SJSA1 (cell line): Measurements from ENCODE around the gene RECK. TPM values are rescaled to one million over a fixed set of nuclear protein-coding genes. Genes with fewer than 3 reads are reported as not detected.
A peak's percentile ranks its signal among the peaks of the same experiment; 100 is the strongest.

Source experiments
- DNase-seq, 2 experiments: peaks; one replicate each; pipeline ENCODE4 v3.0.0-alpha.2; 2015 to 2020; ENCODE audit warnings: low spot score in 2 of 2, low read depth in 1 of 2
- H3K27ac ChIP-seq: fragments of 250-450 bp; sonication (Bioruptor Pico); 2 replicates; pipeline ENCODE4 v1.5.1; 2020; ENCODE audit warnings: mild to moderate bottlenecking, moderate library complexity
- H3K27me3 ChIP-seq: fragments of 250-450 bp; sonication (Bioruptor Pico); replicated peaks from 2 replicates; pipeline ENCODE4 v1.5.1; 2020; ENCODE audit warnings: mild to moderate bottlenecking, moderate library complexity
- H3K36me3 ChIP-seq: fragments of 250-450 bp; sonication (Bioruptor Pico); 2 replicates; pipeline ENCODE4 v1.5.1; 2020; ENCODE audit warnings: mild to moderate bottlenecking
- H3K4me1 ChIP-seq: fragments of 250-450 bp; sonication (Bioruptor Pico); replicated peaks from 2 replicates; pipeline ENCODE4 v1.6.1; 2021; ENCODE audit warnings: mild to moderate bottlenecking
- H3K4me3 ChIP-seq: fragments of 250-450 bp; sonication (Bioruptor Pico); 2 replicates; pipeline ENCODE4 v1.5.1; 2020; ENCODE audit warnings: mild to moderate bottlenecking
- H3K9me3 ChIP-seq: fragments of 250-450 bp; sonication (Bioruptor Pico); replicated peaks from 2 replicates; pipeline ENCODE4 v1.5.1; 2020; ENCODE audit warnings: mild to moderate bottlenecking
- total RNA-seq: library from RNA; depleted of rRNA; stranded (reverse); fragments of >200 nt; shearing (Covaris generic); gene quantifications from 2 replicates; pipeline ENCODE4 v1.2.3, GENCODE V29; 2014

The RECK gene
- total RNA-seq, 1 experiment from 2014 or later = 13.9 TPM

DNA sequence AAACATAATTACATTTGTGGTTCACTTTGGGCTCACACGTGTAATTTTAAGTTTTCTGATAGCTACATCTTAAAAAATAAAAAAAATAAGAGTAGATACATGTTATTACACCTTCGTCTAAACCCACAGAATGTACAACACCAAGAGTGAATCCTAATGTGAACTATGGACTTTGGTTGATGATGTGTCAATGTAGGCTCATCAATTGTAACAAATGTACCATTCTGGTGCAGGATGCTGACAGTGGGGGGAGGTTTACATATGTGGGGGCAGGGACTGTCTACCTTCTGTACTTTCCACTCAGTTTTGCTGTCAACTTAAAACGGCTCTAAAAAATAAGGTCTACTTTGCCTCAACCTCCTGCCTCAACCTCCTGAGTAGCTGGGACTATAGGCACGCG, 2.5 kb upstream of the RECK start:
- no peak for DNase-seq
- Histone ChIP-seq H3K9me3 (no peaks in the 10 kb centered on the region), H3K27me3 (no peaks in the 10 kb centered on the region), H3K4me1 (peaks cover 21% of the 10 kb centered on the region), H3K4me3 (no peak overlapping the region), H3K36me3 (peaks cover 4% of the 10 kb centered on the region; the same call in 1 of the 2 replicates), H3K27ac (no peak overlapping the region)

DNA sequence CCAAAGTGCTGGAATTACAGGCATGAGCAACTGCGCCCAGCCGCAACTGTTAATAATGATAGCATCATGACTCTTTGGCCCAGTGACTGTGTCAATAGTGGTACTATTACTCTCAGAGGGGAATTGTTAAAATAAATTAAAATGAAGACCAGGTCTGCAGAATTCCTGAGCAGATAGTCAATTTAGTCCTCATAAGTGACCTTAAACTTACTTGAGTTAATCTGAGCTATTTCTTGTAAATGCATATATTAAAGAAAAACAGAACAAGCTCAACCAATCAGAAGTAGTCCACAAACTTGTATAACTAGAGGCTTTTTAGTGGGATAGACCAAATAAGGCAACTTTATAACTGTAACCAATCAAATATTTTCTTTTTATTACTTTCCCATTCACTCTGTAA, 1.7 kb upstream of the RECK start:
- no peak overlapping the region for H3K4me3 ChIP-seq
- H3K36me3 ChIP-seq = peaks cover 4% of the 10 kb centered on the region; the same call in 1 of the 2 replicates
- DNase-seq = no peak
- no peaks in the 10 kb centered on the region for H3K9me3 ChIP-seq
- no peaks in the 10 kb centered on the region for H3K27me3 ChIP-seq
- H3K4me1 ChIP-seq = peaks cover 13% of the 10 kb centered on the region
- no peak overlapping the region for H3K27ac ChIP-seq

DNA sequence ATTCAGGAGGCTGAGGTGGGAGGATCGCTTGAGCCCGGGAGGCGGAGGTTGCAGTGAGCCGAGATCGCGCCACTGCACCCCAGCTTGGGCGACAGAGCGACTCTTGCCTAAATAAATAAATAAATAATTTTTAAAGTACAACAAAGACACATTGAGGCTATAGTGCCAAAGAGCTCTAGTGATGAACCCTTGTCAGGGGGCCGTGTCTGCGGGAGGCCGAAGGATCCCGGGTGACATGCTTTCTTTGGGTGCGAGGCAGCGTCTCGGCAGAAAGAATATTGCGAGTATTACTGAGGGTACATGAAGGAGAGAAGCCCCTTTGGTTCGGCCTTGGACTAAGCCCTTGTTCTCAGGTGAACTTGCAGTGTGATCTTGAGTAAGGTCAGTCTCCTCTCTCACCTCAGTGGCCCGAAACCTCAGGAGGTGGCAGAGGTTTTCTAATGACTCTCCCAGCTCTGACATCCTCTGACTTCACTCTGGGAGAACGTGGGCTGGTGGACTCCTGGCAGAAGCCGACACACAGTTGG, 397 bp upstream of the RECK start:
- Histone ChIP-seq H3K36me3 (peaks cover 4% of the 10 kb centered on the region; the same call in 1 of the 2 replicates), H3K9me3 (no peaks in the 10 kb centered on the region), H3K27me3 (no peaks in the 10 kb centered on the region), H3K4me3 (peak overlapping the region; percentile 88), H3K4me1 (peaks cover 8% of the 10 kb centered on the region; the same call in 1 of the 2 replicates), H3K27ac (no peak overlapping the region)
- no peak for DNase-seq

DNA sequence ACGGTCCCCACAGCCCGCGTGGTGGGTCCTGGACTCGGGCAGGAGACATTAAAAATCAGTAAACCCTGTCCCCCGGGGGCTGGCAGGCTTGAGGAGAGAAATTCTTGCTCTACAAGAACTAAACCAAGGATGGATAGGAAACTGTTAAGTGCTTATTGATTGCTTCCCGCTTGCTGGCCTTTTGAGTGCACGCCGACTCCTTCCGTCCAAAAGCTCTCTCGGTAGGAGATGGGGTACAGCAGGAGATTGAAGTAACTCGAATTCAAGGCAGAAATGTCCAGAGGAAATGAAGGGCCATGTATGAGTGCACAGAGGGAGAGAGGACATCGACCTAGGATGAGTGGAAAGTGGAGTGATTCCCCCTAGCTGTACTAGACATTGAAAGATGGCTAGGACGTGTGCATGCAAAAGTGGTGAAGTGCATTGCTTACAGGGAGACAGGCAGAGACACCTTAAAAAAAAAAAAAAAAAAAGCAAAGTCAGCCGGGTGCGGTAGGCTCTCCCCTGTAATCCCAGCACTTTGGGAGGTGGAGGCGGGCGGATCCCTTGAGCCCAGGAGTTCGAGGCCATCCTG, 923 bp downstream of the RECK start:
- Histone ChIP-seq H3K36me3 (peaks cover 4% of the 10 kb centered on the region; the same call in 1 of the 2 replicates), H3K27ac (0 out of 2 replicates have a peak overlapping the region, but pooled peaks have one; percentile 55), H3K4me1 (peaks cover 8% of the 10 kb centered on the region; the same call in 1 of the 2 replicates), H3K9me3 (no peaks in the 10 kb centered on the region), H3K4me3 (peak overlapping the region; percentile 88), H3K27me3 (no peaks in the 10 kb centered on the region)
- peak in 1 of 2 experiments; percentile 37 for DNase-seq

DNA sequence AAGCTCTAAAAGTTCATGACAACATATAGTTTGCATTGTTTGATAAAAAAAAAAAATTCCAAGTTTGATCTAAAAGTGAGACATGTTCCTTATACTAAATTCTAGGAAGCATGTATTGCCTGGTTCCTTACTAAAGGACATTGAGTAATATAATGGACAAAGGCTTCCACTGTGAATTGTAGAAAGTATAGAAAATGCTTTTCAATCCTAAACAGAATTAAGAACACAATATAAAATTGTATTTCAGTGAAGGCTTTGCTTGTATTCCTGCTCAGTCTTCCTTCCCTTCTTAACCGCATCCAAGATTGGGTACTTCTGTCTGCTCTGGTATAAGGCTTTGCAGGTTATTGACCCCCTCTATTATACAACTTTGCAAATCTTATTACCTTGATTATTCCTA, 2.4 kb downstream of the RECK start:
- no peak overlapping the region for H3K27ac ChIP-seq
- peaks cover 8% of the 10 kb centered on the region; the same call in 1 of the 2 replicates for H3K4me1 ChIP-seq
- H3K36me3 ChIP-seq = peaks cover 4% of the 10 kb centered on the region; the same call in 1 of the 2 replicates
- no peaks in the 10 kb centered on the region for H3K9me3 ChIP-seq
- DNase-seq = no peak
- no peaks in the 10 kb centered on the region for H3K27me3 ChIP-seq
- no peak overlapping the region for H3K4me3 ChIP-seq

DNA sequence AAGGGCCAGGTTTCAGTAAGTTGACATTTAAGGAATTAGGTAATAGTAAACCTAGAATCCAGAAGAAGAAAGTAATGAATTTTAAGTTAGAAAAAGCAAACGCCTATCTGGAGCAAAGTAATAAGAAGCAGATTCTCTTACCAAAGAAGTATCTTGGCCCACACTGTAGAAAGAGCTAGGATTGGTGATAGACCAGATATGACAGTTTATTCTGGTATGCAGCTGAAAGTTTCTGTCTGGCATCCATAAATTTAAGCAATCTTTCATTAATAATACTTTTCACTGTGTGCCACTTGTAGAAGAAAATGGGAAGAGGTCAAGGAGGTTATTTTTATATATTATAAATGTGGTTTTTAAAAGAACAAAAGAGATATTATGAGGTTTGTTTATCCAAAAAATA, 3.0 kb downstream of the RECK start:
- no peak overlapping the region for H3K4me3 ChIP-seq
- H3K36me3 ChIP-seq = peaks cover 4% of the 10 kb centered on the region; the same call in 1 of the 2 replicates
- peaks cover 8% of the 10 kb centered on the region; the same call in 1 of the 2 replicates for H3K4me1 ChIP-seq
- H3K27ac ChIP-seq = no peak overlapping the region
- no peaks in the 10 kb centered on the region for H3K27me3 ChIP-seq
- no peak for DNase-seq
- no peaks in the 10 kb centered on the region for H3K9me3 ChIP-seq

DNA sequence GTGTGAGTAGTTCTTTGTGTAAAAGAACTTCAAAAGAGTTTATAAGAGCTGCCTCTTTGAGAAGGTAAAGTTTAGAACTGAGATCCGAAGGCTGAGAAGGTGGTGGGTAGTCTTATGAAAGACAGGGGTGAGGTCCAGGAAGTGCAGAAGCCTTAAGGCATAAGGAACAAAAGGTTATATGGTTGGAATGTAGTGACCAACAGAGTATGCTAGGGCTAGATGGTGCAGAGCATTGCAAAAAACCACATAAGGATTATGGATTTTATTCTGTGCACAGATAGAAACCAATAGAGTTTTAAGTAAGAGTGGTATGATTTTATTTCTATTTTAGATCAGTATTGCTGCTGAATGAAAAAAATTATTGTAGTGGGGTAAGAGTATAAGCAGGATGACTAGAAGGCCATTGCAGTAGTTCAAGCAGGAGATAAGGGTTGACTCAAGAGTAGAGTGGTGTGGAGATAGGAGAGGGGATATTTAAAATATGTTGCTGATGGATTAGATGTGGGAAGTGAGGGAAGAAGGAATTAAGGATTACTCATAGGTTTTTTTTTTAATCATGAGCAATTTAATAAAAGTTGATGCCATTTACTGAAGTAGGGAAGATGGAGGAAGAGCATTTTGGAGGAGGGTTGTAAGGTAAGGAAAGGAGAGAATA, 3.7 kb downstream of the RECK start:
- Histone ChIP-seq H3K4me1 (peaks cover 8% of the 10 kb centered on the region; the same call in 1 of the 2 replicates), H3K9me3 (no peaks in the 10 kb centered on the region), H3K27me3 (no peaks in the 10 kb centered on the region), H3K36me3 (peaks cover 4% of the 10 kb centered on the region; the same call in 1 of the 2 replicates), H3K4me3 (no peak overlapping the region), H3K27ac (no peak overlapping the region)
- DNase-seq = no peak

DNA sequence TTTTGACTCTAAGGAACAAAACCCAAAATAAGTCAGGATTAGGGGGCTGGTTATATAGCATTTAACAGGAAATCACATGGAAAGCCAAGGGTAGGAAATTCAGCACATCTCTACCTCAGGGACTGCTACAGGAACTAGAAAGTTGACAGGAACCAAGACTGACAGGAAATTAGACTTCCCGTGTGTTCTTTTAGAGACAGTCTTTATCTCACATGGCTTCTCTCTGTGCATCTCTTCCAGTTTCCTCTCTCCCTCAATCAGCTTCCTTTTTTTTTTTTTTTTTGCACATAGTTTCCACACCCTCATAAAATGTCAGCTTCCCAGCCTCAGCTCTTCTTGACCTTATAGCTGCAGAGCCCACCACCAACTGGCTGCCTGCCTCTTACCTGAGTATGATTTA, 4.8 kb downstream of the RECK start:
- Histone ChIP-seq H3K4me3 (no peak overlapping the region), H3K9me3 (no peaks in the 10 kb centered on the region), H3K27me3 (no peaks in the 10 kb centered on the region), H3K4me1 (peaks cover 6% of the 10 kb centered on the region; the same call in 1 of the 2 replicates), H3K27ac (no peak overlapping the region), H3K36me3 (peaks cover 4% of the 10 kb centered on the region; the same call in 1 of the 2 replicates)
- DNase-seq = no peak

DNA sequence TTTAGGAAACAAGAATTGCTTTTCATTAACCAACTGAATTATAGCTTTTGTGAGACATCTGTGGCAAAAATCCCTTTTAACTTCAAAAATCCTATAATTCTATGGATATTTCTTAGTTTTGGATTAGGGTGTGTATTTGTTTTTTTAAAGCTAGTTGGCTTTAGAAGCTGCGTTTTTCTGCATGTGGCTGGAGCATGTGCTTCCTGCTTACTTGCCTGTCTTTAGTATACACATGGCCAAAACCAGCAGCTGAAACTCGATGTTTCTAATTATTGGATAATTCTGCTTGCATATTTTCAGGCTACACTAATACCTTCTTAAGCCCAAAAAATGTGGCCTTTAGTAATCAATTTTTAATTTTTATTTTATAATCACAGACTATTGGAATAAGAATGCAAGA, 8.9 kb downstream of the RECK start:
- DNase-seq = no peak
- no peaks in the 10 kb centered on the region for H3K36me3 ChIP-seq
- H3K9me3 ChIP-seq = no peaks in the 10 kb centered on the region
- no peak overlapping the region for H3K4me3 ChIP-seq
- no peaks in the 10 kb centered on the region for H3K4me1 ChIP-seq
- H3K27me3 ChIP-seq = no peaks in the 10 kb centered on the region
- H3K27ac ChIP-seq = no peak overlapping the region

DNA sequence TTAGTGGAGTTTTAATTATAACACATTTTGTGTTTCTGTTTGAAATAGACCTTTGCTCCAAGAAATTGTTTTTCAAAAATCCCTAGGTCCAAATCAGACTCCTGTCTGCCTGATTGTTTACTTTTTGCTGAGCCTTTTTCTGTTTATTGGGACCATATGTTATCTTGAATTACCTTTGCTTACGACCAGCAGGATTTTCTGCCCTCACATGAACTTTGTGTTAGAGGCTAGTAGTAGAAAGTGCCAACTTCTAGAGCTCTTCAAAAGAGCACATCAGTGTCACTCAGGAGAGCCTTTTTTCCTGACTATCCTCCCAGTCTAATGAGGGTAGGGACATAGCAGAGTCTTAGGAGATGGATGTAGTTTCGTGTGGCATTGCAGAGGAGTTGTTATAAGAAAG, 10.2 kb downstream of the RECK start:
- H3K9me3 ChIP-seq = no peaks in the 10 kb centered on the region
- H3K36me3 ChIP-seq = no peaks in the 10 kb centered on the region
- H3K4me1 ChIP-seq = no peaks in the 10 kb centered on the region
- no peak overlapping the region for H3K27ac ChIP-seq
- no peak for DNase-seq
- H3K27me3 ChIP-seq = no peaks in the 10 kb centered on the region
- H3K4me3 ChIP-seq = no peak overlapping the region

DNA sequence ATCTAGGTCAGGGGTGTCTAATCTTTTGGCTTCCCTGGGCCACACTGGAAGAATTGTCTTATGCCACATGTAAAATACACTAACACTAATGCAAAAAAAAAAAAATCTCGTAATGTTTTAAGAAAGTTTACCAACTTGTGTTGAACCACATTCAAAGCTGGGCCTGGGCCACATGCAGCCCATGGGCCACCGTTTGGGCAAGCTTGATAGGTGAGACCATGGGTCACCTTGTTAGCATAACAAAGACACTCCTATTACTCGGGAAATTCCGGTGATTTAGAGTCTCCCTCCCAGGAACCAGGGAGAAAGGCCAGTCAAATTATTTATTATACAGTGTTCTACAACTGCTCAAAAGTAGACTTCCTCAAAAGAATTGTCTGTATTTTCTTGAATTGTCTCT, 12.7 kb downstream of the RECK start:
- H3K4me3 ChIP-seq = no peak overlapping the region
- DNase-seq = no peak
- H3K36me3 ChIP-seq = no peaks in the 10 kb centered on the region
- no peaks in the 10 kb centered on the region for H3K27me3 ChIP-seq
- H3K27ac ChIP-seq = no peak overlapping the region
- H3K4me1 ChIP-seq = peaks cover 9% of the 10 kb centered on the region
- H3K9me3 ChIP-seq = no peaks in the 10 kb centered on the region

DNA sequence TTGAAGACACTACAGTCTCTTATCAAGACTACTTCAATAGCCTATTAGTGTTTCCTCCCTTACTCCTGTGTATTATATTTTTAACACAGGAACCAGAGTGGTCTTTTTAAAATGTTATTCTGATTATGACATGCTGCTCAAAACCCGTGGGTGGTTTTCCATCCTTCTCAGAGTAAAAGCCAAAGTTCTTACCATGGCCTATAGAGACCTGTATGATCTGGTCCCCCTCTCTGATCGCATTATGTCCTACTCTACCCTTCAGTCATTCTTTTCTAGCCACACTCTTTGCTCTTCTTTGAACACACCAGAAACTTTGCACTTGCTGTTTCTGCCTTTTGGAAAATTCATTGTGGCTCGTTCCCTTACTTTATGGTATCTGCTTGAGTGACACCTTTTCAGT, 13.8 kb downstream of the RECK start:
- Histone ChIP-seq H3K4me3 (no peak overlapping the region), H3K4me1 (peaks cover 9% of the 10 kb centered on the region), H3K27me3 (no peaks in the 10 kb centered on the region), H3K27ac (no peak overlapping the region), H3K9me3 (no peaks in the 10 kb centered on the region), H3K36me3 (no peaks in the 10 kb centered on the region)
- DNase-seq = no peak

DNA sequence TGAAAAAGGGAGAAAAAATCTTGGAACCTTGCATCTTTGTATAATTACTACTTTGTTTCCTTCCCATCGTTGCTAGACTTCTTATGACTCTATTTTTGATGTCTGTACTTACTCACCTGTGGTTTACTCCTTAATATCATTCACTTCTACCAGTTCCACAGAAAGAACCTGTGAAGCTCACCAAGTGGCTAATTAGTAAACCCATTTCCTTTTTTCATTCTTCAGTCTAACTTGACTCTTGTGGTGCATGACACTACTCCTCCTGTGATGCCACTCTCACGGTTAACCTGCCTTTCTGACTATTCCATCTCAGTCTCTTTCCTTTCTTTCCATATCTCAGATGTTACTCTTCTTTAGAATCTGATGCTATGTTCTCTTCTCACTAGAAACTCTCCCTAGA, 14.6 kb downstream of the RECK start:
- Histone ChIP-seq H3K4me1 (peaks cover 9% of the 10 kb centered on the region), H3K27ac (no peak overlapping the region), H3K27me3 (no peaks in the 10 kb centered on the region), H3K36me3 (no peaks in the 10 kb centered on the region), H3K4me3 (no peak overlapping the region), H3K9me3 (no peaks in the 10 kb centered on the region)
- no peak for DNase-seq

DNA sequence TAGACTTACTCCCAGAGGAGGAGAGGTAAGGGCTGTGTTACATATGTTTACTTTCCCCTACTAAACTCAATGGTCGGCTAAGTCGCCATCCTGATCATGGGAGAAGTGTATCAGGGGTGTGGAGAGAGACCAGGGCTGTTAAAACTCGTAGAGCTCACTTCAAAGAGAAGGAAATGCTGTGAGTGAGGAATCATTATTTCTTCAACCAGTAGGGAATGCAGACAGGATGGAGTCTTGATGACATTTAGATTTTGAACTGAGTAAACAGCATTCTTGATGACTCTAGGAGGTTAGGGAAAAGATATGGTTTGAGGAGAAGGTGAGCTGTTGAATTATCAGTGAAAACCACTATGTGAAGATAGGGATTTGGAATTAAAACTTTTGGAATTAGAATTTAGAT, 17.3 kb downstream of the RECK start:
- H3K9me3 ChIP-seq = no peaks in the 10 kb centered on the region
- no peak overlapping the region for H3K4me3 ChIP-seq
- peak overlapping the region; percentile 39; the same call in 1 of the 2 replicates for H3K27ac ChIP-seq
- H3K36me3 ChIP-seq = no peaks in the 10 kb centered on the region
- DNase-seq = peak in 1 of 2 experiments; percentile 6
- no peaks in the 10 kb centered on the region for H3K27me3 ChIP-seq
- H3K4me1 ChIP-seq = peaks cover 9% of the 10 kb centered on the region
